Endothelial cell (in vitro differentiated cells): Measurements from ENCODE around the gene WDR62. TPM values are rescaled to one million over a fixed set of nuclear protein-coding genes. Genes with fewer than 3 reads are reported as not detected.

ENCODE experiments used
- DNase-seq: peaks from one replicate; pipeline ENCODE4 v3.0.0; 2021; ENCODE audit warnings: low spot score
- H3K27ac Mint-ChIP-seq: one replicate; pipeline ENCODE4 v1.8.0; 2021; ENCODE audit warnings: mixed read lengths, inconsistent platforms; ENCODE audit not compliant: unreplicated experiment
- H3K27me3 Mint-ChIP-seq: one replicate; pipeline ENCODE4 v1.8.0; 2021; ENCODE audit warnings: mild to moderate bottlenecking, moderate library complexity, mixed read lengths, inconsistent platforms; ENCODE audit not compliant: unreplicated experiment
- H3K36me3 Mint-ChIP-seq: one replicate; pipeline ENCODE4 v1.8.0; 2021; ENCODE audit warnings: mild to moderate bottlenecking, low read depth, mixed read lengths, inconsistent platforms; ENCODE audit not compliant: unreplicated experiment
- H3K4me1 Mint-ChIP-seq: one replicate; pipeline ENCODE4 v1.8.0; 2021; ENCODE audit warnings: mild to moderate bottlenecking, mixed read lengths, inconsistent platforms; ENCODE audit not compliant: unreplicated experiment
- H3K4me3 Mint-ChIP-seq: one replicate; pipeline ENCODE4 v1.8.0; 2021; ENCODE audit warnings: mild to moderate bottlenecking, mixed read lengths, inconsistent platforms; ENCODE audit not compliant: unreplicated experiment
- H3K9me3 Mint-ChIP-seq: one replicate; pipeline ENCODE4 v1.8.0; 2021; ENCODE audit warnings: mixed read lengths, inconsistent platforms; ENCODE audit not compliant: unreplicated experiment
- CTCF ChIP-seq: fragments of 200-600 bp; sonication (generic); IDR thresholded peaks from one replicate; pipeline ENCODE4 v1.5.0; 2021; ENCODE audit warnings: antibody characterized with exemption; ENCODE audit not compliant: unreplicated experiment
- total RNA-seq: library from RNA; stranded (reverse); fragmentation: NEBNext Ultra II Directional; extraction: Animal tissue kit (Norgen Biotek cat#: 25700); gene quantifications from one replicate; pipeline ENCODE4 v1.2.1, GENCODE V29; 2021; ENCODE audit not compliant: unreplicated experiment

WDR62 gene
- total RNA-seq, 1 donor from 2014 or later, result 8.5 TPM

- peaks cover 17% of the 10 kb centered on the region for H3K4me1 Mint-ChIP-seq
- H3K9me3 Mint-ChIP-seq, result no peaks in the 10 kb centered on the region
- H3K4me3 Mint-ChIP-seq, result no peak overlapping the region
- H3K27me3 Mint-ChIP-seq, result peaks cover 13% of the 10 kb centered on the region
- H3K27ac Mint-ChIP-seq, result no peak overlapping the region
- no peak for DNase-seq
- TF ChIP-seq CTCF, result no peak
- peaks cover 31% of the 10 kb centered on the region for H3K36me3 Mint-ChIP-seq
Measured at GRCh38 chr19:36019061-36019670, 35.5 kb upstream of the WDR62 start.

- H3K27me3 Mint-ChIP-seq, result no peaks in the 10 kb centered on the region
- H3K4me1 Mint-ChIP-seq, result peaks cover 2% of the 10 kb centered on the region
- no peak for DNase-seq
- TF ChIP-seq CTCF, result no peak
- peaks cover 25% of the 10 kb centered on the region for H3K36me3 Mint-ChIP-seq
- H3K4me3 Mint-ChIP-seq, result peak overlapping the region; percentile 45
- H3K27ac Mint-ChIP-seq, result no peak overlapping the region
- H3K9me3 Mint-ChIP-seq, result no peaks in the 10 kb centered on the region
Measured at GRCh38 chr19:36023432-36023831, 31.3 kb upstream of the WDR62 start.

GRCh38 chr19:36025541-36025940 is 29.2 kb upstream of the WDR62 start:
- DNase-seq, result no peak
- TF ChIP-seq CTCF, result no peak
- H3K4me1 Mint-ChIP-seq, result peaks cover 2% of the 10 kb centered on the region
- H3K4me3 Mint-ChIP-seq, result no peak overlapping the region
- H3K27me3 Mint-ChIP-seq, result peaks cover 2% of the 10 kb centered on the region
- H3K36me3 Mint-ChIP-seq, result peaks cover 36% of the 10 kb centered on the region
- H3K27ac Mint-ChIP-seq, result no peak overlapping the region
- H3K9me3 Mint-ChIP-seq, result no peaks in the 10 kb centered on the region

GRCh38 chr19:36026091-36026876 is 28.4 kb upstream of the WDR62 start:
- H3K4me3 Mint-ChIP-seq, result no peak overlapping the region
- no peak for DNase-seq
- H3K9me3 Mint-ChIP-seq, result no peaks in the 10 kb centered on the region
- TF ChIP-seq CTCF, result no peak
- H3K27ac Mint-ChIP-seq, result no peak overlapping the region
- H3K36me3 Mint-ChIP-seq, result peaks cover 38% of the 10 kb centered on the region
- peaks cover 4% of the 10 kb centered on the region for H3K27me3 Mint-ChIP-seq
- H3K4me1 Mint-ChIP-seq, result peaks cover 4% of the 10 kb centered on the region

GRCh38 chr19:36027696-36028095 is 27.0 kb upstream of the WDR62 start:
- no peak for DNase-seq
- Mint-ChIP-seq H3K27me3 (peaks cover 4% of the 10 kb centered on the region), H3K36me3 (peaks cover 41% of the 10 kb centered on the region), H3K27ac (no peak overlapping the region), H3K4me3 (no peak overlapping the region), H3K9me3 (no peaks in the 10 kb centered on the region), H3K4me1 (peaks cover 9% of the 10 kb centered on the region)
- TF ChIP-seq CTCF, result no peak
